Activated CD8-positive, alpha-beta memory T cell treated with anti-CD3 and anti-CD28 coated beads for 1 hour (primary cell): ENCODE measurements around the gene DUSP9.

ENCODE experiments used
- DNase-seq, 2 donors: peaks; one replicate each; pipeline ENCODE4 v3.0.0-alpha.2; 2020; ENCODE audit warnings: low read depth in 1 of 2; ENCODE audit errors: extremely low read depth in 1 of 2

Gene DUSP9

DNA sequence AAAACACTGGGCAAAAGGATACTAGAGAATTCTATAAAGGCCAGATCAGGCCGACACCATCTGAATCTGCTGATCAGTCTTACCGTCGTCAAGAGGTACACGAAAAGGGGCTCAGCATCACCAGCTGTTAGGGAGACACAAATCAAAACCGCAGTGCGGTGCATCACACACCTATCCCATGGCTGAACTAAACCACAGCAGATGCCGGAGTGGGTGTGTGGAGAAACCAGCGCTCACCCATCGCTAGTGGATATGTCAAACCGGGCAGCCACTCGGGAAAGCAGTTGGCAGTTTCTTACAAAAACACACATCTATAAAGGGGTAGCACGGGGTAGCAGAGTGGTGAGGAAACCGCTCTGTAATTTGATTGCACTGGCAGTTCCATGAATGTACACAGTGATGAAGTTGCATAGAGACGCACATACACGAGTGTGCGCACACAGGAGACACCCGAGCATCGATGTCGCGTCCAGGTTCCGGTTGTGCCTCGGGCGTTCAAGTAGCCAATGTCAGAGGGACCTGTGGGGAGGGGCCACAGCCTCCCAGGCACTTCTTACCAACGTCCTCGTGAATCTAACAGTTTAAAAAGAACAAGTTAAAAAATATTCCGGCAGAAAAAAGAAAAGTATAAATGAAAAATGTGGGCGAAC lies 24.9 kb upstream of the DUSP9 start:
- no peak for DNase-seq

DNA sequence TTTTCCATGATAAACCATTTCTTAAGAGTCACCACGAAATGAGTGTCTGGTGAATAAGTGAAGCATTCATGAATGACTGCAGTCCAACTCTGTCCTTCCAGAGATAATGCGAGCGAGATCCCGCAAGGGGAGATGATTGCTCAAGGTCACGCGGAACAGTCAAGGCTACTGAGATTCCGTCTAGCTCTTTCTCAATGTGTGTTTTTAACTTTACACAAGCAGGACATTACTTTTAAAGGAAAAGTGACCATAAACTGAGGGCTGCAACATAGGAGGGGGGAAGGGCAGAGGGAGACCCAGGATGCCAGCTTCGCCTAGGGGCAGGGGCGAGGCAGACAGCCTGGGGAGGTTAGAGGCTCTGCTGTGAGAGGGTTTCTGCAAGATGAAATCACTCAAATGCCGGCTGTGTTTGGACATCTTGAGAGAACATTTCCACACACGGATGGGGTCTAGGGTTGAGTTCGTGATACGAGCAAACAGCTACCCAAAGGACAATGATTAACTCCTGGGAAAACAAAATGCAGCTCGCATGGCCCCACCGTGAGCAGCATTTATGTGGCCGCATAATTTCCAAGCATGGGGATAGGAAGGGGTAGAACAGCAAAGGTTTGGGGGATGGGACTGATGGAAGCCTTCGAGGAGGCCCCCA lies 24.2 kb upstream of the DUSP9 start:
- DNase-seq: no peak

GRCh38 chrX:153623310-153624029 lies 23.5 kb upstream of the DUSP9 start:
- no peak for DNase-seq

GRCh38 chrX:153624196-153625091 lies 22.6 kb upstream of the DUSP9 start:
- no peak for DNase-seq

- DNase-seq: no peak
These were observed 21.6 kb upstream of the DUSP9 start for GRCh38 chrX:153625271-153626024.

GRCh38 chrX:153626025-153626633 lies 20.9 kb upstream of the DUSP9 start:
- no peak for DNase-seq

GRCh38 chrX:153626863-153627674 lies 19.9 kb upstream of the DUSP9 start:
- no peak for DNase-seq

DNA sequence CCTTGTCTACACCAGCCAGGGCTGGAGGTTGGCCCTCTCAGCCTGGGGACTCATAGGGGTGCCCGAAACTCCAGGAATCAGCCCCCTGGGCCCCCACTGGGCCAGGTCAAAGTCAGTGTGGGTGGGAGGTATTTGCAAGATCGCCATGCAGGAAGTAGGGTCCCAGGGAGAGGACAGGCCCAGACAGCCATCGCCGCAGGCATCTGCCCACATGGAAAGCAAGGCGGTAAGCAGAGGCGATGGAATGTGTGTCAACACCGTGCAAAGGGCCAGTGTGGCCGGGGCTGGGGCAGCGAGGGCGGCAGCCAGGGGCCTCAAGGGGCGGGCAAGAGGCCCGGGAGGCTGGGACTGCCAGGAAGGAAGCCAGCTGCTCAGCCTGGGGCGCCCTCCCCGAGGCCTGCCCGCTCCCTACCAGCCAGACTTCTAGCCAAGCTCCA lies 19.3 kb upstream of the DUSP9 start:
- no peak for DNase-seq

GRCh38 chrX:153628129-153628528 lies 18.9 kb upstream of the DUSP9 start:
- no peak for DNase-seq

GRCh38 chrX:153628665-153629064 lies 18.3 kb upstream of the DUSP9 start:
- no peak for DNase-seq

DNA sequence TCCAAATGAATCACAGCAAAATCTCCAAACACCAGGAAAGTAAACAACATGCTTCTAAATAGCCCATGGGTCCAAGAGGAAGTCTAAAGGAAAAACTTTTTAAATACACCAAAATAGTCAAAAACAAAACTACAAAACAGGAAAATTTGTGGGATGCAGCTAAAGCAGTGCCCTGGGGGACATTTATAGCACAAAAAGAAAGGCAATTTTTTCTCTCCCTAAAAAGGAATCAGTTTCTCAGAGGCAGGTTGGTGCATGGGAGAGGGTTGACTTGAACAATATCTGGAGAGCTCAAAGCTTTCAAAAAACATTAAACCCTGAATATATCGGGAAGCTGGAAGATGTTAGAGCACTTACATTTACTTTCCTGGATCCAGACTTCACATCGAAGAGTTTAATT lies 15.7 kb upstream of the DUSP9 start:
- DNase-seq: no peak

GRCh38 chrX:153631907-153632594 lies 15.0 kb upstream of the DUSP9 start:
- no peak for DNase-seq

- DNase-seq: no peak
These were observed 14.4 kb upstream of the DUSP9 start for GRCh38 chrX:153632595-153632946.

DNA sequence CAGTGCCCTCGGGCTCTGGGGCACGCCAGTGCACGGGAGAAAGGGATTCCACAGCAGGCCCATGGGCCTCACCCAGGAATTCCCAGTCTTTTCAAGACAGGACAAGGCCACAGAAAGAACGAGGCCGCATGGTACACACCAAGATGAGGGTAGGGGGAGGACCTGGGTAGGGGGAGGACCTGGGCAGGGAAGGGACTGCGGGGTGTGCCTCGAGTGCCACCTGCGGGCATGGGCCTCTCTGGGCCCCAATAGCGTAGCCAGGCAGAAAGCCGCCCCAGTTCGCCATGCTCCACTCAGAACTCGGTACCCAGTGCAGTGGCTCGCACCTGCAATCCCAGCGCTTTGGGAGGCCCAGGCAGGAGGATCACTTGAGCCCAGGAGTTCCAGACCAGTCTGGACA lies 14.0 kb upstream of the DUSP9 start:
- DNase-seq: no peak

- DNase-seq: no peak
These were observed 13.3 kb upstream of the DUSP9 start for GRCh38 chrX:153633607-153634180.

- DNase-seq: no peak
These were observed 12.8 kb upstream of the DUSP9 start for GRCh38 chrX:153634236-153634635.

GRCh38 chrX:153634832-153635231 lies 12.2 kb upstream of the DUSP9 start:
- DNase-seq: no peak

DNA sequence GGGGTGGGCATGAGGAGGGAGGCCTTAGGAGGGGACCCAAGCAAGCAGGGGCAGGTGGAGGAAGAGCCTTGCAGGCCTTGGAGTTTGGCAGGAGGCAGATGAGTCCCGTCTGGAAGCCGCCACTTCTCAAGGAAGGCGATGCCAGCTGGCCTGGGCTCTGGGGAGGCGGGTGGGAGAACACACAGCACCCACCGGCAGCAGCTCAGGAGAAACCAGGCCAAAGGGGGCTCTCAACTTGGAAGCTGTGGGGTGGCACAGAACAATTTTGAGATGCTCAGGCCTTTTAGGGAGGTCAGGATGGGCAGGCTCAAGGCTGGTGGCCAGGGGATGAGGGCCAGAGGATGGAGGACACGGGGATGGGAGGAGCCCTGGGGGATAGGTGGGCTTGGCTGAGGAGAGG lies 11.6 kb upstream of the DUSP9 start:
- DNase-seq: no peak
